DMS153 (cell line): ENCODE data around the gene F12.
A peak's percentile ranks its signal among the peaks of the same experiment; 100 is the strongest.

ENCODE experiments used
- DNase-seq: peaks from one replicate; lab custom pipeline; 2025; lab: John Stamatoyannopoulos, UW

The F12 gene

GRCh38 chr5:177409043-177409801, at the start of gene F12:
Gene F12, minus strand, starts transcription at chr5:177409564. Its CDS starts 37 bp downstream, at chr5:177409527.
- no peak for DNase-seq

GRCh38 chr5:177458912-177459350, 49.6 kb upstream of the F12 start:
- no peak for DNase-seq

GRCh38 chr5:177457852-177458681, 48.7 kb upstream of the F12 start:
- DNase-seq: no peak

- DNase-seq: peak; percentile 59
Measured at GRCh38 chr5:177456976-177457851, 47.9 kb upstream of the F12 start.

GRCh38 chr5:177456591-177456964, 47.2 kb upstream of the F12 start:
- DNase-seq: no peak

- peak; percentile 62 for DNase-seq
Measured at GRCh38 chr5:177455661-177456590, 46.6 kb upstream of the F12 start.

GRCh38 chr5:177455036-177455660, 45.8 kb upstream of the F12 start:
- peak; percentile 52 for DNase-seq

GRCh38 chr5:177454397-177455035, 45.2 kb upstream of the F12 start:
- DNase-seq: peak; percentile 60

GRCh38 chr5:177453852-177454396, 44.6 kb upstream of the F12 start:
- no peak for DNase-seq

GRCh38 chr5:177452688-177453638, 43.6 kb upstream of the F12 start:
- no peak for DNase-seq

GRCh38 chr5:177450667-177451424, 41.5 kb upstream of the F12 start:
- no peak for DNase-seq

- no peak for DNase-seq
Measured at GRCh38 chr5:177449140-177450061, 40.0 kb upstream of the F12 start.

GRCh38 chr5:177448244-177448950, 39.0 kb upstream of the F12 start:
- DNase-seq: no peak

GRCh38 chr5:177447611-177448243, 38.4 kb upstream of the F12 start:
- DNase-seq: peak; percentile 8

GRCh38 chr5:177447066-177447610, 37.8 kb upstream of the F12 start:
- peak; percentile 6 for DNase-seq
